ENCODE measurements around the gene DYRK1A.

Gene DYRK1A

DNA sequence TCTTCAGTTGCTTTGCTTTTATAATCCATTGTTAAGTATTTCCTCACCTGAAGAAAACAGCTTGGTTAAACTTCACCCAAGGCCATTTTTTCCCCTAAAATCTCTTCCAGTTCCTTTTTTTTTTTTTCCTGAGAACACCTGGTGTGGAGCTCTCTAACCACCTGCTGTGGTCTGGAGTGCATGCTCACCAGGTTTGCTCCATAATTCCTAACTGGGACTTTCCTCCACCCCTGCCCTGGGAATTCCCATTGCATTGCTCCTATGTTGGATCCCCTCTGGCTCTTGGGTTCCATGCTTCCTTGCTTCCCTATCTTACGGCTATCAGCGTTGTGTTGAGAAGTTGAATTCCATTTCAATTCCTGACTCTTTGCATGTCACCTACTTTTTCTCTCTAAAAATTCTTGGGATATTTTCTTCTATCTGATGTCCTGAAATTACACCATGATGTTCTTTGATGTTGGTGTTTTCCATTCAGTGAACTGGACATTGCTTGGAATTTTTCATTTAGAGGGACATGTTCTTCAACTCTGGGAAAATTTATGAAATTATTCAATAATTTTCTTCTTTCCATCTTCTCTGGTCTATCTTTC lies 19.6 kb upstream of the DYRK1A start:
- no peaks in the 10 kb centered on the region for H3K36me3 ChIP-seq (ENCODE audit: control insufficient read depth in 4 of 4, insufficient read depth in 4 of 4, low read length in 3 of 4)
- ChIA-PET POLR2A (no interaction called here), CTCF (no interaction called here)
- no peaks in the 10 kb centered on the region for H3K4me1 ChIP-seq (ENCODE audit: control extremely low read depth in 1 of 4, control insufficient read depth in 4 of 4, insufficient read depth in 4 of 4, low read length in 3 of 4)
- H3K27ac ChIP-seq (ENCODE audit: insufficient read depth in 1 of 2, low read depth in 1 of 2, low read length in 2 of 2, poor library complexity in 1 of 2, severe bottlenecking in 2 of 2), result no peak overlapping the region
- no CpG with 5 or more reads among the region's 2 CpGs for WGBS (ENCODE audit: insufficient coverage)
- H3K9me3 ChIP-seq (ENCODE audit: control extremely low read depth in 1 of 5, control insufficient read depth in 4 of 5, insufficient read depth in 2 of 5, low read depth in 1 of 5, low read length in 4 of 5), result peaks cover 1 to 38% (median 9%) of the 10 kb centered on the region in 5 experiments
- DNase-seq, result no peak
- H3K27me3 ChIP-seq (replicated peaks in 2 of 5; ENCODE audit: control insufficient read depth in 4 of 5, insufficient read depth in 5 of 5, low read length in 4 of 5), result no peaks in the 10 kb centered on the region
- H3K4me3 ChIP-seq (ENCODE audit: control insufficient read depth in 1 of 7, extremely low read depth in 1 of 7, insufficient read depth in 4 of 7, low read depth in 2 of 7, low read length in 6 of 7), result no peak overlapping the region

DNA sequence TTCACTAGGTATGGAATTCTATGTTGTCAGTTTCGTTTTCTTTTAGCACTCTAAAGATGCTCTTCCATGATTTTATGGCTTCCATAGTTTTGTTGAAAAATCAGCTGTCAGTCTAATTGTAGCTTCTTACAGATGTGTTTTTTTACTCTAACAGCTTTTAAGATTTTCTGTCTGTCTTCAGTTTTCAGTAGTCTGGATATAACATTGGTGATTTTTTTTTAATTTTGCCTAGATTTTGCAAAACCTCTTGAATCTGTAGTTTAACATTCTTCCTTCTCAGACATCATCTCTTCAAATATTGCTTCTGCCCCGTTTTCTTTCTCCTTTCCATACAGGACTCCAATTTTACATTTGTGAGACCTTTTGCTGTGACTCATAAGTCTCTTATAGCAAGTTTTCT lies 17.9 kb upstream of the DYRK1A start:
- H3K27ac ChIP-seq (ENCODE audit: insufficient read depth in 1 of 2, low read depth in 1 of 2, low read length in 2 of 2, poor library complexity in 1 of 2, severe bottlenecking in 2 of 2), result no peak overlapping the region
- no peaks in the 10 kb centered on the region for H3K4me1 ChIP-seq (ENCODE audit: control extremely low read depth in 1 of 4, control insufficient read depth in 4 of 4, insufficient read depth in 4 of 4, low read length in 3 of 4)
- CTCF ChIA-PET, result interaction anchor here (1.1 to 1.3 kb wide), 2 partner anchors 9 to 11 kb away, joined by 3 read pairs; no protein-coding TSS in a partner anchor
- WGBS (ENCODE audit: insufficient coverage), result no CpG with 5 or more reads among the region's 2 CpGs
- no peaks in the 10 kb centered on the region for H3K36me3 ChIP-seq (ENCODE audit: control insufficient read depth in 4 of 4, insufficient read depth in 4 of 4, low read length in 3 of 4)
- peaks cover 1 to 35% (median 9%) of the 10 kb centered on the region in 5 experiments for H3K9me3 ChIP-seq (ENCODE audit: control extremely low read depth in 1 of 5, control insufficient read depth in 4 of 5, insufficient read depth in 2 of 5, low read depth in 1 of 5, low read length in 4 of 5)
- DNase-seq, result peak in 2 of 3 donors; percentile 59 to 71
- POLR2A ChIA-PET, result no interaction called here
- no peaks in the 10 kb centered on the region for H3K27me3 ChIP-seq (replicated peaks in 2 of 5; ENCODE audit: control insufficient read depth in 4 of 5, insufficient read depth in 5 of 5, low read length in 4 of 5)
- H3K4me3 ChIP-seq (ENCODE audit: control insufficient read depth in 1 of 7, extremely low read depth in 1 of 7, insufficient read depth in 4 of 7, low read depth in 2 of 7, low read length in 6 of 7), result no peak overlapping the region

DNA sequence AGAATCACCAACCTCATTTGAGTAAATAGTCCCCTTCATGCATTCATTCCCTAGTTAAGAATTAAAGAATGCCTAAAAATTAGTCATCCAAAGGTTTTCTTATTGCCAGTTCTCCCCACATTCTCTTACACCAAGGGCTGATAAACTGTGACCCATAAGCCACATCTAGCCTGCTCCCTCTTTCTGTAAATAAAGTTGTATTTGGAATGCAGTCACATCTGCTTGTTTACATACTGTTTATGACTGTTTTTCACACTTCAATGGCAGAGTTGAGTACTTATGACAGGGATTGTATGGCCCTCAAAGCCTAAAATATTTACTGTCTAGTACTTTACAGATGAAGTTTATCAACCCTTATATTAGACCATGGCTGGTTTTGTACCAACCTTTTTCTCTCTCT lies 16.1 kb upstream of the DYRK1A start:
- H3K9me3 ChIP-seq (ENCODE audit: control extremely low read depth in 1 of 5, control insufficient read depth in 4 of 5, insufficient read depth in 2 of 5, low read depth in 1 of 5, low read length in 4 of 5), result peaks cover 1 to 35% (median 9%) of the 10 kb centered on the region in 5 experiments
- H3K4me1 ChIP-seq (ENCODE audit: control extremely low read depth in 1 of 4, control insufficient read depth in 4 of 4, insufficient read depth in 4 of 4, low read length in 3 of 4), result peaks cover 4 to 12% (median 7%) of the 10 kb centered on the region in 4 experiments
- POLR2A ChIA-PET, result no interaction called here
- DNase-seq, result no peak
- H3K4me3 ChIP-seq (ENCODE audit: control insufficient read depth in 1 of 7, extremely low read depth in 1 of 7, insufficient read depth in 4 of 7, low read depth in 2 of 7, low read length in 6 of 7), result no peak overlapping the region
- H3K27ac ChIP-seq (ENCODE audit: insufficient read depth in 1 of 2, low read depth in 1 of 2, low read length in 2 of 2, poor library complexity in 1 of 2, severe bottlenecking in 2 of 2), result no peak overlapping the region
- no peaks in the 10 kb centered on the region for H3K36me3 ChIP-seq (ENCODE audit: control insufficient read depth in 4 of 4, insufficient read depth in 4 of 4, low read length in 3 of 4)
- CTCF ChIA-PET, result no interaction called here
- H3K27me3 ChIP-seq (replicated peaks in 2 of 5; ENCODE audit: control insufficient read depth in 4 of 5, insufficient read depth in 5 of 5, low read length in 4 of 5), result no peaks in the 10 kb centered on the region

DNA sequence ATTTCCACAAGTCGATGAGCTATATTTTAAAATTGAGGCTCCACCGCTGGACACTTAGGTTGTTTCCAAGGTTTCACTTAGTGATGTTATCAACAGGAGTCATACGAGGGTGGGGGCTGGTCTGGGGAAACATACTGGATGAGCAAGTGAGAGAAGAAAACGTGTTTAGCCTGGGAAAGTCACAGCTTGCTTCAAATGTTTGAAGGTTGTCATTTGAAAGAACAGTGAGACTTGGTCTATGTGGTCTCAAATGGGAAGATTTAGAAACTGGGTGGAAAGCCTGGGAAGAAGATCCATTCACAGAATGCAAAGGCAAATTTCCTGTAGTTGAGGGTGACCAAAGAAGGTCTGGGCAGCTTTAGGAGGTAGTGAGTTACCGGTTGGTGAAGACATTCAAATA lies 9.9 kb upstream of the DYRK1A start:
- H3K27ac ChIP-seq (ENCODE audit: insufficient read depth in 1 of 2, low read depth in 1 of 2, low read length in 2 of 2, poor library complexity in 1 of 2, severe bottlenecking in 2 of 2), result peak overlapping the region; percentile 36 to 58

DNA sequence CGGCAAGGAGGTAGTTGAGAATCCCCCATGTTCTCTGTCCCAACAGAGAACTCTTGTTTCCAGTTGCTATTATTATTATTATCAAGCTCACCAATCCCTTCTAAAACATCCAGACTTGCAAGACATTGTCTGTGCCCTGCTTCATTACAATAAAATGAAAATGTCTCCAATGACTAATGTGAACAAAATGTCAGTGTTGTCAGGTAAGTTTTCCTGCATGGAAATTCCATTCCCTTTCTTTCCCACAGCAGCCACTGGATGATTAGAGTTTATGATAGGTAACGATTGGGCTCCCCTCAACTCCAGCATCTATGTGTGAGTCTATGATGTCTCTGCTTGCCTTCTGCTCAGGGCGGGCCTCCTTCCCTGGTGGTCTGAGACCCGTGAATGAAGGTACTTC lies 8.9 kb upstream of the DYRK1A start:
- Histone ChIP-seq H3K27me3 (replicated peaks in 2 of 5; ENCODE audit: control insufficient read depth in 4 of 5, insufficient read depth in 5 of 5, low read length in 4 of 5) (no peaks in the 10 kb centered on the region), H3K9me3 (ENCODE audit: control extremely low read depth in 1 of 5, control insufficient read depth in 4 of 5, insufficient read depth in 2 of 5, low read depth in 1 of 5, low read length in 4 of 5) (no peaks in the 10 kb centered on the region), H3K4me1 (ENCODE audit: control extremely low read depth in 1 of 4, control insufficient read depth in 4 of 4, insufficient read depth in 4 of 4, low read length in 3 of 4) (peaks cover 16 to 72% (median 61%) of the 10 kb centered on the region in 4 experiments), H3K36me3 (ENCODE audit: control insufficient read depth in 4 of 4, insufficient read depth in 4 of 4, low read length in 3 of 4) (no peaks in the 10 kb centered on the region), H3K27ac (ENCODE audit: insufficient read depth in 1 of 2, low read depth in 1 of 2, low read length in 2 of 2, poor library complexity in 1 of 2, severe bottlenecking in 2 of 2) (peak overlapping the region; percentile 48 to 73), H3K4me3 (ENCODE audit: control insufficient read depth in 1 of 7, extremely low read depth in 1 of 7, insufficient read depth in 4 of 7, low read depth in 2 of 7, low read length in 6 of 7) (peak overlapping the region in 6 of 7 experiments; percentile 21 to 65 (median 48))
- ChIA-PET POLR2A (interaction anchor here (1.2 to 1.7 kb wide), 3 partner anchors 14 to 99 kb away, joined by 3 to 9 read pairs (median 4); partner anchors contain the start of gene VPS26C), CTCF (interaction anchor here (0.6 to 1.9 kb wide), 7 partner anchors 9 to 105 kb away, joined by 3 to 5 read pairs (median 3); no protein-coding TSS in a partner anchor)
- WGBS (ENCODE audit: insufficient coverage), result 31% methylated on average over 2 of the region's 4 CpGs
- DNase-seq, result no peak

More for the DNA sequence above, 9.9 kb upstream of the DYRK1A start:
- CTCF ChIA-PET, result interaction anchor here (0.8 to 1.9 kb wide), 3 partner anchors 8 to 24 kb away, joined by 3 to 4 read pairs (median 4); no protein-coding TSS in a partner anchor
- Histone ChIP-seq H3K27me3 (replicated peaks in 2 of 5; ENCODE audit: control insufficient read depth in 4 of 5, insufficient read depth in 5 of 5, low read length in 4 of 5) (no peaks in the 10 kb centered on the region), H3K36me3 (ENCODE audit: control insufficient read depth in 4 of 4, insufficient read depth in 4 of 4, low read length in 3 of 4) (no peaks in the 10 kb centered on the region), H3K4me3 (ENCODE audit: control insufficient read depth in 1 of 7, extremely low read depth in 1 of 7, insufficient read depth in 4 of 7, low read depth in 2 of 7, low read length in 6 of 7) (no peak overlapping the region), H3K9me3 (ENCODE audit: control extremely low read depth in 1 of 5, control insufficient read depth in 4 of 5, insufficient read depth in 2 of 5, low read depth in 1 of 5, low read length in 4 of 5) (no peaks in the 10 kb centered on the region), H3K4me1 (ENCODE audit: control extremely low read depth in 1 of 4, control insufficient read depth in 4 of 4, insufficient read depth in 4 of 4, low read length in 3 of 4) (peaks cover 16 to 68% (median 57%) of the 10 kb centered on the region in 4 experiments)
- POLR2A ChIA-PET, result interaction anchor here (1.5 kb wide), 1 partner anchor 9 kb away, joined by 4 read pairs; no protein-coding TSS in a partner anchor
- WGBS (ENCODE audit: insufficient coverage), result 37% methylated on average over 4 of the region's 5 CpGs
- peak in 2 of 3 donors; percentile 61 for DNase-seq

DNA sequence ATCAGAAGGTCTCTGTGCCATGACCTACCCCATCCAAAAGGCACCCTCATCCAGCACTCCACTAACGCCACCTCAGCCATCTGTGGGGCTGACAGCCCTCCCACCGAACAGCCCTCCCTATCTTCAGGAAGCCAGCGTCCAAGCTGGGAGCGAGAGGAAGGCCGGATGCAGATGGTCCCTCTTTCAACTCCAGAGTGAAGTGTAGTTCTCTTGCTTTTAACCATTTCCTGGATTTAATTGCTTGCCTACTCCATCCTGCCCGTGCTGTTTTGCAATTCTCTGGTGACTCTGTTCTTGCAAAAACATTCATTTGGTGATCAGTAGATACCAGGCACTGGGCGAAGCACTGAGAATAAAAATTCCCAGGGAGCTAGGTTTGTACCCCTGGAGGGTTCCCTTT lies 8.2 kb upstream of the DYRK1A start:
- H3K9me3 ChIP-seq (ENCODE audit: control extremely low read depth in 1 of 5, control insufficient read depth in 4 of 5, insufficient read depth in 2 of 5, low read depth in 1 of 5, low read length in 4 of 5), result no peaks in the 10 kb centered on the region
- POLR2A ChIA-PET, result interaction anchor here (0.6 to 1.7 kb wide), 5 partner anchors 13 to 132 kb away, joined by 3 to 9 read pairs (median 4); partner anchors contain the start of gene VPS26C

DNA sequence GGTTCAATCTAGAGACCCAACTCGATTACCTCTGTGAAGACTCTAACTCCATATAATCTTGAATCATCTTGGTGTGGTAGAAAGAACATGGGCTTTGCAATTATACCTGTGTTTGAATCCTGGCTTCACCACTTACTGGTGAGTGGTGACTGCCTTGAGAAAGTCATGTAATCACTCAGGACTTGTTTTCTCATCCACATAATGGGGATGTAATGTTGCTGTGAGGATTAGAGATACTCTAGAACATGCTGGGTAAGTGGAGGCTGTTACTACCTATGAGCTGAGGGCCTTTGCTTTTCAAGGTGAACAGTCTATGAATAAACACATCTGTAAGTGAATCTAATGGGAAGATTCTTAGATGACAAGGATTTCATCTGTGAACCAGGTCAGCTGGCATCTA lies 2.6 kb upstream of the DYRK1A start:
- CTCF ChIA-PET, result interaction anchor here (1.0 to 2.1 kb wide), 4 partner anchors 19 to 107 kb away, joined by 3 to 6 read pairs (median 4); no protein-coding TSS in a partner anchor
- POLR2A ChIA-PET, result interaction anchor here (0.9 to 3.4 kb wide), 2 partner anchors 97 to 116 kb away, joined by 3 to 23 read pairs; partner anchors contain the start of gene VPS26C
- H3K4me1 ChIP-seq (ENCODE audit: control extremely low read depth in 1 of 4, control insufficient read depth in 4 of 4, insufficient read depth in 4 of 4, low read length in 3 of 4), result peaks cover 17 to 51% (median 43%) of the 10 kb centered on the region in 4 experiments
- H3K36me3 ChIP-seq (ENCODE audit: control insufficient read depth in 4 of 4, insufficient read depth in 4 of 4, low read length in 3 of 4), result peaks cover 0 to 3% (median 0%) of the 10 kb centered on the region in 4 experiments
- no peak for DNase-seq
- no peaks in the 10 kb centered on the region for H3K27me3 ChIP-seq (replicated peaks in 2 of 5; ENCODE audit: control insufficient read depth in 4 of 5, insufficient read depth in 5 of 5, low read length in 4 of 5)
- peak overlapping the region in 1 of 2 experiments; percentile 96 for H3K27ac ChIP-seq (ENCODE audit: insufficient read depth in 1 of 2, low read depth in 1 of 2, low read length in 2 of 2, poor library complexity in 1 of 2, severe bottlenecking in 2 of 2)
- WGBS (ENCODE audit: insufficient coverage), result no CpG with 5 or more reads among the region's 1 CpG
- H3K4me3 ChIP-seq (ENCODE audit: control insufficient read depth in 1 of 7, extremely low read depth in 1 of 7, insufficient read depth in 4 of 7, low read depth in 2 of 7, low read length in 6 of 7), result peak overlapping the region in 2 of 7 experiments; percentile 92 to 95
- no peaks in the 10 kb centered on the region for H3K9me3 ChIP-seq (ENCODE audit: control extremely low read depth in 1 of 5, control insufficient read depth in 4 of 5, insufficient read depth in 2 of 5, low read depth in 1 of 5, low read length in 4 of 5)

More for the DNA sequence above, 8.2 kb upstream of the DYRK1A start:
- peaks cover 16 to 72% (median 61%) of the 10 kb centered on the region in 4 experiments for H3K4me1 ChIP-seq (ENCODE audit: control extremely low read depth in 1 of 4, control insufficient read depth in 4 of 4, insufficient read depth in 4 of 4, low read length in 3 of 4)
- H3K27ac ChIP-seq (ENCODE audit: insufficient read depth in 1 of 2, low read depth in 1 of 2, low read length in 2 of 2, poor library complexity in 1 of 2, severe bottlenecking in 2 of 2), result peak overlapping the region; percentile 59 to 73
- CTCF ChIA-PET, result interaction anchor here (0.6 to 1.8 kb wide), 8 partner anchors 10 to 138 kb away, joined by 3 to 5 read pairs (median 3); no protein-coding TSS in a partner anchor
- H3K36me3 ChIP-seq (ENCODE audit: control insufficient read depth in 4 of 4, insufficient read depth in 4 of 4, low read length in 3 of 4), result no peaks in the 10 kb centered on the region
- H3K27me3 ChIP-seq (replicated peaks in 2 of 5; ENCODE audit: control insufficient read depth in 4 of 5, insufficient read depth in 5 of 5, low read length in 4 of 5), result no peaks in the 10 kb centered on the region
- H3K4me3 ChIP-seq (ENCODE audit: control insufficient read depth in 1 of 7, extremely low read depth in 1 of 7, insufficient read depth in 4 of 7, low read depth in 2 of 7, low read length in 6 of 7), result peak overlapping the region in 5 of 7 experiments; percentile 21 to 65 (median 52)
- DNase-seq, result peak; percentile 93 to 99 (median 98)
- 0% methylated on average over 7 of the region's 7 CpGs for WGBS (ENCODE audit: insufficient coverage)
